Brain microvascular endothelial cell (primary cell): Measurements from ENCODE around the gene MMRN1.

Experiments used
- DNase-seq: peaks from one replicate; pipeline ENCODE4 v3.0.0-alpha.2; 2020
- H3K27ac ChIP-seq: fragments of 250-450 bp; sonication (Bioruptor Pico); 2 replicates; pipeline ENCODE4 v1.5.1; 2020; ENCODE audit warnings: mild to moderate bottlenecking, moderate library complexity
- H3K27me3 ChIP-seq: fragments of 250-450 bp; sonication (Bioruptor Pico); replicated peaks from 2 replicates; pipeline ENCODE4 v1.5.1; 2020; ENCODE audit warnings: mild to moderate bottlenecking
- H3K36me3 ChIP-seq: fragments of 250-450 bp; sonication (Bioruptor Pico); replicated peaks from 2 replicates; pipeline ENCODE4 v1.5.1; 2020; ENCODE audit warnings: mild to moderate bottlenecking
- H3K4me3 ChIP-seq: 2 replicates; pipeline ENCODE4 v1.5.1; 2011; ENCODE audit warnings: low read depth, mild to moderate bottlenecking, control low read depth, low read length, moderate library complexity
- in situ Hi-C: cut with HindIII; loops from 2 replicates; pipeline ENCODE4 v1.10.0; 2017; ENCODE audit warnings: low sequenced_read_pairs, low pct_ligation_motif_present
- TF ChIP-seq, protein P1 (sequence below): IDR thresholded peaks from 2 replicates; pipeline ENCODE4 v1.5.1; 2011; ENCODE audit warnings: low read depth, mild to moderate bottlenecking, moderate library complexity, low read length, control low read depth, inconsistent platforms; ENCODE audit errors: missing control alignments

The MMRN1 gene

DNA sequence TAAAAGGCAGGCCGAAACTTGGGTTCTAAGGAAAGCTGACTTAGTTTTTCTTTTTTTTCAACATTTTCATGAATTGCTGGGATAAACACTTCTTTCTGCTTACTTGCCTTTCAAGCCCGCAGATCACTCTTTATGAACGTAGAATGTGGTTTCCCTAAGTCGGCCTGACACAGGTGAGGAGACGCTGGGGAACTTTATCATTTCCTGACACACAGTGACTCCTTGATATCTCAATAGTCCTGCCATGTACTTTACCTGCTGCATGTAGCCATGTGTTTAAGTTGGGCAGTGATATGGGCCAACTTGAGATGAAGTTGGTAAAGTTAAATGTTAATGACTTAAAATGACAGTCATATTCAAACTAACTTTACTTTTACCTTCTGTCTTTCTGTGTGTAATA, 31.1 kb upstream of the MMRN1 start:
- DNase-seq = no peak
- in situ Hi-C loops = no loop called here
- Histone ChIP-seq H3K27ac (no peak overlapping the region), H3K27me3 (no peaks in the 10 kb centered on the region), H3K4me3 (no peak overlapping the region), H3K36me3 (no peaks in the 10 kb centered on the region)
- TF ChIP-seq, protein P1, sequence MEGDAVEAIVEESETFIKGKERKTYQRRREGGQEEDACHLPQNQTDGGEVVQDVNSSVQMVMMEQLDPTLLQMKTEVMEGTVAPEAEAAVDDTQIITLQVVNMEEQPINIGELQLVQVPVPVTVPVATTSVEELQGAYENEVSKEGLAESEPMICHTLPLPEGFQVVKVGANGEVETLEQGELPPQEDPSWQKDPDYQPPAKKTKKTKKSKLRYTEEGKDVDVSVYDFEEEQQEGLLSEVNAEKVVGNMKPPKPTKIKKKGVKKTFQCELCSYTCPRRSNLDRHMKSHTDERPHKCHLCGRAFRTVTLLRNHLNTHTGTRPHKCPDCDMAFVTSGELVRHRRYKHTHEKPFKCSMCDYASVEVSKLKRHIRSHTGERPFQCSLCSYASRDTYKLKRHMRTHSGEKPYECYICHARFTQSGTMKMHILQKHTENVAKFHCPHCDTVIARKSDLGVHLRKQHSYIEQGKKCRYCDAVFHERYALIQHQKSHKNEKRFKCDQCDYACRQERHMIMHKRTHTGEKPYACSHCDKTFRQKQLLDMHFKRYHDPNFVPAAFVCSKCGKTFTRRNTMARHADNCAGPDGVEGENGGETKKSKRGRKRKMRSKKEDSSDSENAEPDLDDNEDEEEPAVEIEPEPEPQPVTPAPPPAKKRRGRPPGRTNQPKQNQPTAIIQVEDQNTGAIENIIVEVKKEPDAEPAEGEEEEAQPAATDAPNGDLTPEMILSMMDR = no peak

DNA sequence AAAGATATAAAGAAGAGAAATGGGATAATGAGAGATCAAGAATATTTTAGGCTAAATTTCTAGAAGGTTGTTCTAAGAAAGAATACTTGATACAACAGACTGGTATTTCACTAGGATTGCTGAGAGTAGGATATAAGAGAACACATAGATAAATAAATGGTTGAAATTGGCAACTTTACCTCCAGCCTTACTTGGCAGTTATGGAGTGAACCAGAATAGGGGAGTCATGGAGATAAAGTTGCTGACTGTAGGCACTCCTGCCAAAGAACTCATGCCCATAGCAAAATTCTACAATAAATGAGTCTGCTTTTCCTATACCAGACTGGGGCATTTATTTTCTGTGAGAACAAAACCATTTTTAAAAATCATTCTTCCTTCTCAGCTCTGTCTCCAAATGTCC, 26.4 kb upstream of the MMRN1 start:
- no peaks in the 10 kb centered on the region for H3K36me3 ChIP-seq
- no peak overlapping the region for H3K4me3 ChIP-seq
- TF ChIP-seq, protein P1 = no peak
- H3K27me3 ChIP-seq = no peaks in the 10 kb centered on the region
- in situ Hi-C loops = no loop called here
- H3K27ac ChIP-seq = no peak overlapping the region
- no peak for DNase-seq

DNA sequence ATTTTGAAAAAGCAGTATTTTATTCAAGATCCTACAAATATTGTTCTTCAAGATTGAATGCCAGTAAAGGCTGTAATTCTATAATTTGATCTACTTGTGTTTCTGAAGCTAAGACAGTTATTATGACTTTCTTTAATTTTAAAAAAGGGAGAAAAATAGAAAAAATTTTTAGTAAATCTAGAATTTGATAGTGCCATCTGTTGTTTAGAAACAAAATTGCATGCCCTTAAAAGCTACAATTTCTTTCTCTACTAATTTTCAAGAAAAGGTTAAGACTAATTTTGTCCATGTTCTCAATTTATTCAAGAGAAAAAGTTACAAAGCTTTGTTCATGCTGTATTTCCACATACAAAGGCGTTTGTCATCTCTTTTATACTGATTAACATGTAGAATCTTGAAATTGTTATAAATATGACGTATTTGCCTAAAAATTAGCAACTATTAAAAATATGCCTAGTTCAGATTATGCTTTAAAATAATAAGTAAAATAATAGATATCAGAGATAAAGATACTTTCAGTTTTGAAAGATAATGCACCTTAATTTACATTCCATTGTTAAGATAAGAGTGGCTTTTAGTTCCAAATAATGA, 25.6 kb upstream of the MMRN1 start:
- no peak overlapping the region for H3K4me3 ChIP-seq
- no peak for DNase-seq
- H3K36me3 ChIP-seq = no peaks in the 10 kb centered on the region
- in situ Hi-C loops = no loop called here
- no peak overlapping the region for H3K27ac ChIP-seq
- TF ChIP-seq, protein P1 = peak; percentile 24
- H3K27me3 ChIP-seq = no peaks in the 10 kb centered on the region

DNA sequence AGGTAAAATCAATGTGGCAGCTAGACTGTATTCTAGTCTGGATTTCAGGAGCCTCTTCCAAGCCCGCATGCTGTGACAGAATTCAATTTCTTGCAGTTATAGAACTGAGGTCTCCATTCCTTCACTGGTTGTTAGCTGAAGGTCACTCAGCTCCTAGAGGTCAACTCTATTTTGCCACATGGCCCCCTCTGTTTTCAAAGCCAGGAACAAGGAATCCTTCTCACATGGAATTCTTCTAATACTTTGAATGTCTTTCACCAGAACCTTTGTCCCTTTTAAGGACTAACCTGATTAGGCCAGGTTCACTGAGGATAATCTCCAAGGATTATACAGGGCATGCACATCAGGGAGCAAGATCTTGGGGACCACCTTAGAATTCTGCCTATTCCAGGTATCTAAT, 23.4 kb upstream of the MMRN1 start:
- in situ Hi-C loops = no loop called here
- Histone ChIP-seq H3K36me3 (no peaks in the 10 kb centered on the region), H3K27ac (no peak overlapping the region), H3K4me3 (no peak overlapping the region), H3K27me3 (no peaks in the 10 kb centered on the region)
- no peak for DNase-seq
- TF ChIP-seq, protein P1 = no peak

DNA sequence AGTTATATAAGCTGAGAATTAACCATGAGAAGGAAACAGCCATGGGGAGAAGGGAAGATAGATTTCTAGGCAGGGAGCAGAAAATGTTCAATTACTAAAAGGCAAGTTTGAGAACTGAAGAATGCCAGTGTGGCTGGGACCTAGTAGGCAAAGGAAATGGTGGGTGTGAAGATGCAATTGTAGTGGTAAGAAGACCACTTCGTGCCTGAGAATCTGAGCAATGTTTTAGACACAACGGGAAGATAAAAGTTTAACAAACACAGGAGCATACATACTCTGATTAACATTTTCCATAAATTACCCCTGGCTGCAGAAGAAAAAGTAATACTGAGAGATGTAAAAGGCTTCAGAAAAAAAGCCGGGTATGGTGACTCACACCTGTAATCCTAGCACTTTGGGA, 18.1 kb upstream of the MMRN1 start:
- in situ Hi-C loops = no loop called here
- TF ChIP-seq, protein P1 = no peak
- Histone ChIP-seq H3K36me3 (no peaks in the 10 kb centered on the region), H3K27ac (no peak overlapping the region), H3K27me3 (no peaks in the 10 kb centered on the region), H3K4me3 (no peak overlapping the region)
- no peak for DNase-seq

DNA sequence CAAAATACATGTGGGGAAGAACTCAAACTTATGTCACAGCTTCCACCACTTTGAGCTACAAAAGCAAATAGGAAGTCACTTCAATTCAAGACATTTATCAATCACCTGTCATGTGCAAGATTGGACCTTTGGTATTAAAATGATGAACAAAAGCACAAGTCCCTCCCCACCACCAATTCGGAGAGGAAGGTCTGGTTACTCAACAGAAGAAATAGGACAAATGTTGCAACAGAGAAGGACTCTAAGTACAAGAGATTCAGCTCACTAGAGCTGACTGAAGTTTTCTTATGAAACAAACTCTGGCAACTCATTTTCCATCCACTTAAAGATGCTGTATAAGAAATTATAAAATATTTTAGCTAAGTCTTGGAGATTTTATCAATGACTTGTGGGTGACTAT, 16.0 kb upstream of the MMRN1 start:
- H3K27ac ChIP-seq = no peak overlapping the region
- H3K4me3 ChIP-seq = no peak overlapping the region
- DNase-seq = no peak
- in situ Hi-C loops = no loop called here
- TF ChIP-seq, protein P1 = no peak
- no peaks in the 10 kb centered on the region for H3K27me3 ChIP-seq
- H3K36me3 ChIP-seq = no peaks in the 10 kb centered on the region
